COLO668 (cell line): ENCODE results near the gene RICTOR.

Experiments
- DNase-seq: peaks from one replicate; lab custom pipeline; 2025; ENCODE audit not compliant: unreplicated experiment; lab: John Stamatoyannopoulos, UW

The RICTOR gene

DNA sequence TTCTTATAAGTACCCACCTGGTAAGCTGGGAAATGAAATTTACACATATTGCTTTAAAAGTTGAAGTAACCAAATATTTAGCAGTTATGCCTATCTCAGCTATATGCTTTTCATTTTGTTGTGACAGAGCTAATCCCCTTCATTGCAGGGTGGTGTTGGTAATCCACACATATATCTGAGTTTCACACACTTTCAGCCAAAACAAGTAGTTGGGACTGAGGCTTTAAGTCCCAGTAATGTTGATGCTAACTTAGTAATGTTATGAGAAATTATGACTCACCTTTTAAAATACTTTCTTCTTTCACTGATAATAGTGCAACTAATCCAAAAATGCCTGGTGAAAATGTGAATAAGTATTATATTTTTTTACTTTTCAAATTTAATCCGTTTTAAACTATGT is 19.2 kb upstream of the RICTOR start:
- no peak for DNase-seq

DNA sequence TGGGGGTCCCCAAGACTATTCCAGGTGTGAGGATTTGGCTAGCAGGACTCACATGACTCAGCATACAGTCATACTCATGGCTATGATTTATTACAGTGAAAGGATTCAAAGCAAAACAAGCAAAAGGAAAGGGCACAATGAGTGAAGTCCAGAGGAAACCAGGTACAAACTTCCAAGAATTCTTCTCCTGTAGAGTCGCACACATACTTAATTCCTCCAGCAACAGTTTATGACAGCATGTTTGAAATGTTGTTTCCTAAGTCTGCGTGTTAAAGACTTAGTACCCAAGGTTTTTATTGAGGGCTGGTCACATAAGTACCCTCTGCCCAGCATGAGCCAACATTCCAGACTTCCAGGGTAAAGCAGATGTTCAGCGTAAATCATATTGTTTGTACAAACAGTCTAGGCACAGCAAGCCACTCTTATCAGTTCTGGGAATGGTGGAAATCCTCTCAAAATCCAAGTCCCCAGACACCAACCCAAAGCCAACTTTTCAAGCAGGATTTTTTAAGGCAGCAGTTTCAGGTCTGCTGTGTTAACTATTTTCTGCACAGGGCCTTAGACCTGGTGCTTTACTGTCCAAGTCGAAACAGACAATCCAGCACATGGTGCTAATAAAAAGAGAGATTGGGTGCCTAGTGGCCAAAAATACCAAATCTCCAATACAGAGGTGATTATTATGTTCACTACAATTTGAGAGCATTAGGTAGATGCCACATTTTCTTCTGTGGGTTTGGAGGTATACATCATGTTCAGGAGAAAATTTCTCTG is 18.6 kb upstream of the RICTOR start:
- DNase-seq: no peak

- DNase-seq: no peak
Measured at GRCh38 chr5:39091940-39092580, 17.9 kb upstream of the RICTOR start.

GRCh38 chr5:39083968-39084367 is 9.8 kb upstream of the RICTOR start:
- no peak for DNase-seq

DNA sequence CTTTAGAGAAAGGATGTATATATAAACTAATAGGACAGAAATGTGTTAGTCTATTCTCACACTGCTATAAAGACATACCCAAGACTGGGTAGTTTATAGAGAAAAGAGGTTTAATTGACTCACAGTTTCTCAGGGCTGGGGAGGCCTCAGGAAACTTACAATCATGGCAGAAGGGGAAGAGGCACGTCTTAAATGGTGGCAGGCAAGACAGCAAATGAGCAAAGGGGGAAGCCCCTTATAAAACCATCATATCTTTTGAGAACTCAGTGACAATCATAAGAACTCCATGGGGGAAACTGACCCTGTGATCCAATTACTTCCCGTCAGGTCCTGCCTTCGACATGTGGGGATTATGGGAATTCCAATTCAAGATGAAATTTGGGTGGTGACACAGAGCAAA is 8.8 kb upstream of the RICTOR start:
- no peak for DNase-seq

GRCh38 chr5:39080597-39081204 is 6.5 kb upstream of the RICTOR start:
- DNase-seq: peak; percentile 28

GRCh38 chr5:39080168-39080567 is 6.0 kb upstream of the RICTOR start:
- DNase-seq: no peak

DNA sequence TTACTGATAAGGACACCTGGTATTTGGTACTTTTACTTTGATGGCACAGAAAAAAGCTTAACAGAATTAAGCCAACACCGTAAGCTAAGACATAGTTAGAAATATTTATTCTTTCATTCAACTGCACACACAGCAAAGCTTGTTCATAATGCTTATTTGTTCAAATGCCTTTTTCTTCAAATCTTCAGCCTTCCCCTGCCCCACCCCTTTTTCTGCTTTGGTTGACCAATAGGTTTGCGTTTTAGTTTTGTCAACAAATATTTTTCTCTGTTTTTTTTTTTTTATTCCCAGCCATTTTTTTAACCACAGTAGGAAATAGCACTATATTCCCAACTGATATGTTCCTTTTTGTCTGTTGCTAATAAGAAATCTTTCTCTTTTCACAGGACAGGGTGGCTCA is 4.9 kb upstream of the RICTOR start:
- DNase-seq: no peak

DNA sequence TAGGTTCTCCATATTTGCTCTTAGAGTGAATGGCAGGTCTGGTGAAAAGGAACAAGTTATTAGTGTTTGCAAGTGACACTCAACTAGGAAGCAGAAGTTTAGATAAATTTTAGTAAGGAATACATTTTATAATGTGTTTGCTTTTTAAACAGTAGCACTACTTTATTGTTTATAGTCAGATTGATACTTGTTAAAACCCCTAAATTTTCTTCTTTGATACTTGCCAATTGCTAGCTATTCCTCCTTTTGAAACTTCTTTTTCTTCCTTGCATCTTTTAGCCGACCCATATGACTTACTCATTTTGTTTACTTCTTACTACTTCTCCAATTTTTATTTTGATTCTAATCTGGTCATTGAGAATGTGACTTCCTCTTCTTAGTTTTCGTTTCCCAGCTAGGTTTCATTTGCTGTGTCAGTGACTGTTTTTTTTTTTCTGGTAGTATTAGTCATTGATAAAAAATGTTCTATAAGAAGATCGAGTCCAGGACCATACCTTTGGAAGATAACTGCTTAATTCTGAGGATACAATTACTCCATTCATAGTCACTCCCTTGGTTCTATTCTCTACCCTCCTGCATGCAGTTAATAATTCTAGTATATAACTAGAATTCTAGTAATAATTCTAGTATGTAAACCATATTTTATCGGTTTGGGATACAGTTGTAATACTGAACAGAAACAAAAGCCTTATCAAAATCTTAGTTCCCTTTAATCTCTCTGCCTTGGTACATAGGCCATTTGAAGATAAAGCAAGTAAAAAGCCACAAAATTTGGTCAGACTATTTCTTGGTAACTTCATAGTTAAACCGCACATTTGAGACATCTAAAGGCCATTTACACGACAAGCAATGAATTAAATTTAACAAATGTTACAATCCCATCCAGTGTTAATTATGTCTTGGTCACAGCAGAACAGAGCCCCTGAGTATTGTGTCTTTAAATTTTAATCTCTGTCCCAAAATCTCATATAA is 2.8 kb upstream of the RICTOR start:
- no peak for DNase-seq

GRCh38 chr5:39076101-39076756 is 2.0 kb upstream of the RICTOR start:
- no peak for DNase-seq

DNA sequence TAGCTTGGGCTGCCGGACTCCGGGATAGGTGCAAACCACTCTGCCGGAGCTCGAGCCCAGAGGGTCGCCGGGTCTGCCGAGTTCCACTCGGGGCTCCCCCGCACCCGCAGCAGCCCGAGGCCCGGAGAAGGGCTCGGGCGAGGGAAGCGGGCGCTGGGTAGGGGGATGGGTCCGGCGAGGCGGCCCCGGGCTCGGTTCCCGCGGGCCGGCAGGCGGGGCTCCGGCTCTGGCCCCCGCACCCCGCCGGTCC is 507 bp downstream of the RICTOR start:
- DNase-seq: peak; percentile 76

- DNase-seq: peak; percentile 66
Measured at GRCh38 chr5:39072925-39073766, 1.1 kb downstream of the RICTOR start.

- DNase-seq: no peak
Measured at GRCh38 chr5:39068099-39068498, 6.1 kb downstream of the RICTOR start.

- DNase-seq: no peak
Measured at GRCh38 chr5:39064450-39064849, 9.7 kb downstream of the RICTOR start.

DNA sequence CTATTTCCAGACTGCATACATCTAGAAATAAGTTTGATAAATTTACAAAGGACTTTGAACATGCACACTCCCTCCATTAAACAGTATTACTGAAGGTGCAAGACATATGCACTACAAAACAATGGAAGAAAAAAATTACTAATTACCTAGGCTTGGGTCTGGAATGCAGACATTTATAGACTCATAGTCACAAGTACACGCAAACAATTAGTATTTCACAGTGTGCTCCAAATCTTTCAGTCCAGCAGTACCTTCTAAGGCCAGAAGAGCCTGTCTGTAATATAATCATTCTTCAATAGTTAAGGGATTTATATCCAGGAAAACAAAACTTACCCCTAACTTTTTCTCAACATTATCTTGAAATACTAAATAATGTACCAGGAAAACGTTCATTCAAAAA is 11.2 kb downstream of the RICTOR start:
- no peak for DNase-seq

DNA sequence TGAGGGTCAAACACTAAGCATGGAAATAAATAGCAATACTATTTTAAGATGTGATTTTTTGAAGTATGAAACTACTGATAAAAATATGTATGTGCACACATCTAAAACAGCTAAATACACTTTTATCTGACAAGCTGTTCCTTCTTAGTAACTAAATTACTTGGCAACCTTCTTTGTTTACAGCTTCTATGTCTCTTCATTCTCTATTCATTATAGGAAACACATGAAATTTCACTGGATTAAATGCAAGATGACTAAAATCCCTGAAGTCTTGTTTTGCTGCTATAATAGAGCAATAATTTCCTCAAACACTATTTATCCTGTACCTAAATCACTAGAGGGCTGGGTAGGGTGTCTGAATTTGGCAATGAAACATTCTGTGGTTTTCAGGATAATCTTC is 11.7 kb downstream of the RICTOR start:
- DNase-seq: no peak

DNA sequence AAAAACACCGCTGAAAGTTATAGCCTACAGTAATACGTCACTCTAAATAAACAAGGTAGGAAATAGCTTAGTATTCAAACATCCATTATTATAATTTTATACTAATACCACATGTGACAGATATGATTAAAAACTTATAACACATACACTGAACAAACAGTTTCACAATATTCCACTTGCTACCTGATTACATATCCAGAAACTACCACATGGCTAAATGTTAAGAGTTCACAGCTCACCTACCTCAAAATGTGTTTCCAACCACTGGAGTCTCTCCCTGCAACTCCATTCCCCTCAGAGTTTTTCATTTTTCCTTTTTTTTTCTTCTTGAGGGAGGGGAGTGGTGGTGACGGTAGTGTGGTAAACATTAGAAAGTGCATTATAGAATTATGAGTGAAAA is 12.1 kb downstream of the RICTOR start:
- no peak for DNase-seq

DNA sequence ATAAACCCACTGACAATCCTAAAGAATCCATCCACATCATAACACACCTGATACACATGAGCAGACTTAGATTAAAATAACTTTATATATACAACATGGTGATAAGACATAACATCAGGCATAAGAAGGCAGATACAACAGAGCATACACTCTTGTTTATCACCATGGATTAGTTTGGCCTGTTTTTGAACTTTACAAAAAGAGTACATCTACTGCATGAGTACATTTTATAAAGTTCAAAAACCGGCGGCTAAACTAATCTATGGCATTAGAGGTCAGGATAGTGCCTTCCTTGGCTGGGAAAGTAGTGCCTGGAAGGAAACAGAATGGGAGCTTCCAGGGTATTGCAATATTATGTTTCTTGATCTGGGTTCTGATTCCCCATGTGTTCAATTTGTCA is 15.1 kb downstream of the RICTOR start:
- no peak for DNase-seq

GRCh38 chr5:39058178-39058921 is 15.8 kb downstream of the RICTOR start:
- DNase-seq: no peak
